Fibroblast of the aortic adventitia (primary cell): ENCODE measurements around the gene ACTL9. TPM values are rescaled to one million over a fixed set of nuclear protein-coding genes. Genes with fewer than 3 reads are reported as not detected.

Experiments used
- DNase-seq: peaks from one replicate; pipeline ENCODE4 v3.0.0-alpha.2; 2010; ENCODE audit warnings: low read depth
- H3K4me3 ChIP-seq: 2 replicates; pipeline ENCODE4 v1.5.1; 2011; ENCODE audit warnings: low read depth, mild to moderate bottlenecking, control low read depth, low read length, moderate library complexity
- CTCF ChIP-seq: IDR thresholded peaks from 2 replicates; pipeline ENCODE4 v1.5.1; 2011; ENCODE audit warnings: mild to moderate bottlenecking, low read length, control low read depth, inconsistent platforms; ENCODE audit not compliant: insufficient read depth
- total RNA-seq: library from RNA; depleted of rRNA; stranded (reverse); fragments of >200 nt; gene quantifications from 2 replicates; pipeline ENCODE4 v1.2.3, GENCODE V29; 2012; ENCODE audit warnings: low replicate concordance

ACTL9 gene
- total RNA-seq, 1 donor = not detected

- no peak for DNase-seq
- no peak for TF ChIP-seq CTCF
- H3K4me3 ChIP-seq = no peak overlapping the region
Observed at GRCh38 chr19:8675066-8675465, 23.5 kb downstream of the ACTL9 start.

- TF ChIP-seq CTCF = no peak
- H3K4me3 ChIP-seq = no peak overlapping the region
- no peak for DNase-seq
Observed at GRCh38 chr19:8673276-8673891, 25.2 kb downstream of the ACTL9 start.

- H3K4me3 ChIP-seq = no peak overlapping the region
- no peak for DNase-seq
- TF ChIP-seq CTCF = no peak
Observed at GRCh38 chr19:8666814-8667405, 31.7 kb downstream of the ACTL9 start.

- no peak for DNase-seq
- no peak overlapping the region for H3K4me3 ChIP-seq
- no peak for TF ChIP-seq CTCF
Observed at GRCh38 chr19:8665468-8666213, 33.0 kb downstream of the ACTL9 start.

GRCh38 chr19:8664671-8665057, 33.9 kb downstream of the ACTL9 start:
- no peak for TF ChIP-seq CTCF
- no peak for DNase-seq
- no peak overlapping the region for H3K4me3 ChIP-seq

- H3K4me3 ChIP-seq = no peak overlapping the region
- DNase-seq = no peak
- no peak for TF ChIP-seq CTCF
Observed at GRCh38 chr19:8663920-8664670, 34.5 kb downstream of the ACTL9 start.
